KG1 (cell line): ENCODE results near the gene ATP8A1.

Experiments used
- DNase-seq: peaks from one replicate; lab custom pipeline; 2025; lab: John Stamatoyannopoulos, UW

Gene ATP8A1

GRCh38 chr4:42649870-42650269, 7.0 kb downstream of the ATP8A1 start:
- no peak for DNase-seq

- no peak for DNase-seq
These were observed 9.8 kb downstream of the ATP8A1 start for GRCh38 chr4:42646999-42647541.

GRCh38 chr4:42646013-42646784, 10.7 kb downstream of the ATP8A1 start:
- DNase-seq, result no peak

GRCh38 chr4:42644897-42645296, 12.0 kb downstream of the ATP8A1 start:
- no peak for DNase-seq

GRCh38 chr4:42643685-42644084, 13.2 kb downstream of the ATP8A1 start:
- DNase-seq, result no peak

- no peak for DNase-seq
These were observed 13.9 kb downstream of the ATP8A1 start for GRCh38 chr4:42642845-42643615.

- no peak for DNase-seq
These were observed 14.7 kb downstream of the ATP8A1 start for GRCh38 chr4:42642101-42642797.

GRCh38 chr4:42641656-42642055, 15.2 kb downstream of the ATP8A1 start:
- no peak for DNase-seq

GRCh38 chr4:42641161-42641560, 15.7 kb downstream of the ATP8A1 start:
- no peak for DNase-seq

- no peak for DNase-seq
These were observed 16.3 kb downstream of the ATP8A1 start for GRCh38 chr4:42640613-42641012.

GRCh38 chr4:42638993-42639392, 17.9 kb downstream of the ATP8A1 start:
- no peak for DNase-seq

GRCh38 chr4:42638321-42638720, 18.6 kb downstream of the ATP8A1 start:
- no peak for DNase-seq

- no peak for DNase-seq
These were observed 19.0 kb downstream of the ATP8A1 start for GRCh38 chr4:42637867-42638266.

- no peak for DNase-seq
These were observed 19.8 kb downstream of the ATP8A1 start for GRCh38 chr4:42637104-42637503.

- no peak for DNase-seq
These were observed 20.3 kb downstream of the ATP8A1 start for GRCh38 chr4:42636645-42636949.

GRCh38 chr4:42633605-42634388, 23.1 kb downstream of the ATP8A1 start:
- DNase-seq, result no peak

GRCh38 chr4:42632653-42633382, 24.1 kb downstream of the ATP8A1 start:
- no peak for DNase-seq

- no peak for DNase-seq
These were observed 26.0 kb downstream of the ATP8A1 start for GRCh38 chr4:42630908-42631307.

GRCh38 chr4:42628740-42629139, 28.2 kb downstream of the ATP8A1 start:
- no peak for DNase-seq

GRCh38 chr4:42627885-42628646, 28.8 kb downstream of the ATP8A1 start:
- DNase-seq, result no peak
